Kidney epithelial cell (primary cell): ENCODE data around the gene TMEM8B. TPM values are rescaled to one million over a fixed set of nuclear protein-coding genes. Genes with fewer than 3 reads are reported as not detected.

ENCODE experiments used
- DNase-seq: peaks from one replicate; pipeline ENCODE4 v3.0.0-alpha.2; 2010; ENCODE audit warnings: low read depth
- H3K27me3 ChIP-seq: 2 replicates; pipeline ENCODE4 v1.6.0; 2011; ENCODE audit warnings: low read length; ENCODE audit not compliant: control insufficient read depth, insufficient read depth
- H3K36me3 ChIP-seq: 2 replicates; pipeline ENCODE4 v1.5.1; 2011; ENCODE audit warnings: low read length; ENCODE audit not compliant: control insufficient read depth, insufficient read depth
- H3K4me3 ChIP-seq: 2 replicates; pipeline ENCODE4 v1.5.1; 2011; ENCODE audit warnings: low read depth, mild to moderate bottlenecking, control low read depth, low read length
- total RNA-seq: library from RNA; depleted of rRNA; stranded (reverse); fragments of >200 nt; gene quantifications from 2 replicates; pipeline ENCODE4 v1.2.3, GENCODE V29; 2015
- TF ChIP-seq, protein P1 (sequence below): IDR thresholded peaks from 2 replicates; pipeline ENCODE4 v1.5.1; 2011; ENCODE audit warnings: mild to moderate bottlenecking, moderate library complexity, low read length, control low read depth, inconsistent platforms; ENCODE audit not compliant: insufficient read depth, poor library complexity, severe bottlenecking

TMEM8B gene
- total RNA-seq, 1 donor from 2014 or later, result 5.9 TPM

DNA sequence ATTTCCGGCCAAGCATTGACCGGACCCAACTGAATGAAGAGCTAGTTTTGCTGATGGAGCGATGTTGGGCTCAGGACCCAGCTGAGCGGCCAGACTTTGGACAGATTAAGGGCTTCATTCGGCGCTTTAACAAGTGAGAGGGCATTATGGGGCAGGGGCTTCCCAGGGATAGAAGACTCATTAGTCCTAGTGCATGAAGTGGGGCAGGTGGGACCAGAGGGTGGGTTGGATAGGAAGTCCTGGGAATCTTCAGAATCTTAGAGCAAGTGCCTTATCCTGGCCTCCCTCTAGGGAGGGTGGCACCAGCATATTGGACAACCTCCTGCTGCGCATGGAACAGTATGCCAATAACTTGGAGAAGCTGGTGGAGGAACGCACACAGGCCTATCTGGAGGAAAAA is 22.9 kb upstream of the TMEM8B start:
- TF ChIP-seq, protein P1, sequence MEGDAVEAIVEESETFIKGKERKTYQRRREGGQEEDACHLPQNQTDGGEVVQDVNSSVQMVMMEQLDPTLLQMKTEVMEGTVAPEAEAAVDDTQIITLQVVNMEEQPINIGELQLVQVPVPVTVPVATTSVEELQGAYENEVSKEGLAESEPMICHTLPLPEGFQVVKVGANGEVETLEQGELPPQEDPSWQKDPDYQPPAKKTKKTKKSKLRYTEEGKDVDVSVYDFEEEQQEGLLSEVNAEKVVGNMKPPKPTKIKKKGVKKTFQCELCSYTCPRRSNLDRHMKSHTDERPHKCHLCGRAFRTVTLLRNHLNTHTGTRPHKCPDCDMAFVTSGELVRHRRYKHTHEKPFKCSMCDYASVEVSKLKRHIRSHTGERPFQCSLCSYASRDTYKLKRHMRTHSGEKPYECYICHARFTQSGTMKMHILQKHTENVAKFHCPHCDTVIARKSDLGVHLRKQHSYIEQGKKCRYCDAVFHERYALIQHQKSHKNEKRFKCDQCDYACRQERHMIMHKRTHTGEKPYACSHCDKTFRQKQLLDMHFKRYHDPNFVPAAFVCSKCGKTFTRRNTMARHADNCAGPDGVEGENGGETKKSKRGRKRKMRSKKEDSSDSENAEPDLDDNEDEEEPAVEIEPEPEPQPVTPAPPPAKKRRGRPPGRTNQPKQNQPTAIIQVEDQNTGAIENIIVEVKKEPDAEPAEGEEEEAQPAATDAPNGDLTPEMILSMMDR, result no peak
- no peaks in the 10 kb centered on the region for H3K36me3 ChIP-seq
- no peak for DNase-seq
- H3K27me3 ChIP-seq, result no peaks in the 10 kb centered on the region
- no peak overlapping the region for H3K4me3 ChIP-seq

DNA sequence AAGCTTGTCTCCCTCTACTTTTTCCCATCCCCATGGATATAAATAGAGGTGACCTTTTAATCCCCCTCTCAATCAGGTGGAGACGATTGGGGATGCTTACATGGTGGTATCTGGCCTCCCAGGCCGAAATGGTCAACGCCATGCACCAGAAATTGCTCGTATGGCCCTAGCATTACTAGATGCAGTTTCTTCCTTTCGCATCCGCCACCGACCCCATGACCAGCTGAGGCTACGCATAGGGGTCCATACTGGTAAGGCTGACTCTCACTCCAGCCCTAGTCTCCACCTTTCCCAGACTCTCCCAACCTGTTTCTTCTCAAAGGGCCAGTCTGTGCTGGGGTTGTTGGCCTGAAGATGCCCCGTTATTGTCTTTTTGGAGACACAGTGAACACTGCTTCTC is 20.6 kb upstream of the TMEM8B start:
- TF ChIP-seq, protein P1, result no peak
- Histone ChIP-seq H3K36me3 (no peaks in the 10 kb centered on the region), H3K4me3 (no peak overlapping the region), H3K27me3 (no peaks in the 10 kb centered on the region)
- no peak for DNase-seq

DNA sequence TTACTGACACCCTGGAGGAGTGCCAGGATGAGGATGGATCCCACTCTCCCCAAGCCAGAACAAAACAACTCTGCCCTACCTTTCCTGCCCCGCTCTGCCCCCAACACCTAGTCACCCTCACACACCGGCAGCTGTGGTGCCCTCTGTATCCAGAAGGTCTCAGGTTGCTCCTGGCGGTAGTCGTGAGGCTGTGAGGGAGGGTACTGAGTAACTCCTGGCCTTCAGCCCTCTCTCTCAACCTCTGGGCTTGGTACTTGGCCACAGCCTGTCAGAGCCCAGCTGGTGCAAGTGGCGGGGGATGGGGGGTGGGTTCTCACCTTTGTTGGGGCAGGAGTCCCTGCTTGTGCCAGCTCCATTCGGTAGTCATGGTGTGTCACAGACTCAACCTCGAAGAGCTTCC is 18.9 kb upstream of the TMEM8B start:
- H3K4me3 ChIP-seq, result no peak overlapping the region
- TF ChIP-seq, protein P1, result no peak

DNA sequence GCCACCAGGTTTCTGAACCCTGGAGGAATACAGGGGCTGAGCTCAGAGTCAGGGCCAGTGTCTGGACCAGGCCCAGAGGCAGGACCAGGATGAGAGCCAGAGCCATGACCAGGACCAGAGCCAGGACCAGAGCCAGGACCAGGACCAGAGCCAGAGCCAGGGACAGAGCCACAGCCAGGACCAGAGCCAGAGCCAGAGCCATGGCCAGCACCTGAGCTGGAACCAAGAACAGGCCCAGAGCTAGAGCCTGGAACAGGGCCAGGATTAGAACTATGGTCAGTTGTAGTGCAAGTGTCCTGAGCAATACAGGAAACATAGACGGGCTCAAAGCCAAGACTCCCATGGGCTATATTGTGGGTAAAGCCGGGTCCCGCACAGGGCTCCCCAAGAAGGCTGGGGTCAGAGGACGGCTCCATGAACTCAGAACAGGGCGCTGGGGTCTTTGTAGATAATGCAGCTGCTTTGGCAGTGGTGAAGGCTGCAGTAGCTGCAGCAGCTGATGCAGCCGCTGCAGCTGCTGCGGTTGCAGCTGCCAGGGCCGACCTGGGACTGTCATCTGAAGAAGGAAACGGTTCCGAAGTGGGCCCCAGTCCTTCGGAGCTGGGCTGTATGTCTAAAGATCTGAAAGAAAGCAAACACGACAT is 17.5 kb upstream of the TMEM8B start:
- TF ChIP-seq, protein P1, result no peak
- H3K27me3 ChIP-seq, result no peaks in the 10 kb centered on the region
- DNase-seq, result no peak
- no peaks in the 10 kb centered on the region for H3K36me3 ChIP-seq
- H3K4me3 ChIP-seq, result peak overlapping the region; percentile 36

More for the DNA sequence above, 18.9 kb upstream of the TMEM8B start:
- DNase-seq, result no peak
- H3K36me3 ChIP-seq, result no peaks in the 10 kb centered on the region
- no peaks in the 10 kb centered on the region for H3K27me3 ChIP-seq

DNA sequence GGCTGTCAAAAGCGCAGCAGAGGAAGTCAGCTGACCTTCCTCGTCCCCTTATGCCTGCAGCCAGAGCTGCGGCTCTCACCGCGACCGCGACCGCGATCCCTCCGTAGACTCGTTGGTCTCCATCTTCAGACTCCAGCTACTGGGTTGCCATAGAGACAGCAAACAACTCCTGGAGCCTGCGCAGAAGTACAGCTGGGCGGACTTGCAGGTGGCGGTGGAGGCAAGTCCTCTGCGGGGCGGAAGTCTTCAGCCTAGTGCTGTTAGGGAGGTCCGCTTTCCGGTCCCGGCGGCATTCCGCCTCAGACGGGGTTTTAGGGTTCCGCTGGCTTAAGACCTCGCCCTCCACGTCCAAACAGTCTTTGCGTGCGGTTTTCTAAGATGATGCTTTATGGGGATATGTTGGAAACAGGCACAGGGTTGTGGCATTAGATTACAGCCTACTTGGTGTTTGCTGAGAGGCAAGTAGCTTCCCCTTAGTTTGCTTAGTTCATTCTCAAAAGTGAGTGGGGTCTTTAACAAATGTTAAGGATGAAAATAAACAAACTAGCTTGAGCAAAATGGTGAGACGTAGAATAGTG is 16.9 kb upstream of the TMEM8B start, which contains the start of gene SPAG8:
Gene SPAG8 (minus strand): TSS at position 238 of the 578 bp plus-strand sequence. CDS start 115 bp downstream, at position 123.
- Histone ChIP-seq H3K27me3 (no peaks in the 10 kb centered on the region), H3K36me3 (no peaks in the 10 kb centered on the region), H3K4me3 (peak within 1 kb of the TSS; percentile 36)
- TF ChIP-seq, protein P1, result no peak
- peak; percentile 98 for DNase-seq

DNA sequence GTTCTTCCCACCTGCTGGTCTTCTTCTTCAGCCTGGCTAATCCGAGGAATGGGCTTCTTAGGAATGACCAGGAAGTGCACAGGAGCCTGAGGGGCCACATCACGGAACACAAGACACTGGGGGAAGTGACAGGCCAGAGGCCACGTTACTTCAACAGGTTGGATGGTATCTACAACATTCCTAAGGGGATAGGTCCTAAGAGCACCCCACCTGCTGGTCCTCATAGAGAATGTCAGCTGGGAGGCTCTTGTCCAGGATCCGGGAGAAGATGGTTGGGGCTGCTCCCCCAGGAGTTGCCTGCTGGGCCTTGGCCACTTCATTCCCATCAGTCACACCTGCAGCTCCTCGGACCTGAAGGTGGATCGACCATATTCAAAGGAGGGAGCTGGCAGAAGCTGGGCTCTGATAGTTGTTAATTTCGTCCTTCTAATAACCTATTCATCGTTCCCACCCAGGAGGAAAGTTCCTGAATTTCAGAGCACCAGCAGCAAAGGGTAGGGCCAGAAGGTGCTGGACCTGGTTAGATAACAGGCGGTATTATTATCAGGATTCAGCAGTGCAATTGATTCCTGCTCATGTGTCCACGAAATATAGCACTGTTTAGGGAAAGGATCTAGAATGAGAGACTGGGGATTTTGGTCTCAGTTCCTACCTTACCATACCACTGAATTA is 15.5 kb upstream of the TMEM8B start:
- no peak for DNase-seq
- H3K4me3 ChIP-seq, result no peak overlapping the region
- TF ChIP-seq, protein P1, result peak; percentile 31
- no peaks in the 10 kb centered on the region for H3K27me3 ChIP-seq
- no peaks in the 10 kb centered on the region for H3K36me3 ChIP-seq
